IMR-90 (cell line): ENCODE measurements around the gene RAB5B. TPM values are rescaled to one million over a fixed set of nuclear protein-coding genes. Genes with fewer than 3 reads are reported as not detected.

Source experiments
- ATAC-seq: fragments of 200-7000 bp; cut with Tn5 transposase; 2 replicates; pipeline ENCODE4 v1.9.1; 2020; ENCODE audit warnings: low read depth, mild to moderate bottlenecking, moderate library complexity
- BruUV-seq: library from RNA; stranded (reverse); fragments of 400-500 nt; replicated peaks from 2 replicates; lab custom pipeline; 2021; lab: Mats Ljungman, UMichigan
- CTCF ChIA-PET: fragments of 300-600 bp; formaldehyde crosslinking; extraction: SDS; loops from one replicate; lab custom pipeline; 2021; ENCODE audit warnings: antibody characterized with exemption; lab: Yijun Ruan, JAX
- POLR2A ChIA-PET: fragments of 300-600 bp; sonication (Branson Sonifier 250); formaldehyde crosslinking; loops from one replicate; lab custom pipeline; 2022; ENCODE audit warnings: antibody characterized with exemption; ENCODE audit not compliant: unreplicated experiment; lab: Charles Lee
- DNase-seq: peaks from one replicate; pipeline ENCODE4 v3.0.0; 2013
- H2AFZ ChIP-seq: replicated peaks from 2 replicates; pipeline ENCODE3; 2013; ENCODE audit warnings: low read length, mild to moderate bottlenecking; ENCODE audit not compliant: poor library complexity
- H2AK5ac ChIP-seq: 2 replicates; pipeline ENCODE4 v1.6.1; 2013; ENCODE audit warnings: low read depth, low read length, inconsistent platforms
- H2AK9ac ChIP-seq: replicated peaks from 2 replicates; pipeline ENCODE3; 2013; ENCODE audit warnings: mild to moderate bottlenecking, low read depth, low read length, moderate library complexity; ENCODE audit not compliant: poor library complexity
- H2BK120ac ChIP-seq: 2 replicates; pipeline ENCODE4 v1.6.1; 2013; ENCODE audit warnings: low read depth, low read length, inconsistent platforms
- H2BK15ac ChIP-seq: 3 replicates; pipeline ENCODE4 v1.6.1; 2013; ENCODE audit warnings: low read depth, low read length, inconsistent platforms
- H2BK20ac ChIP-seq: 2 replicates; pipeline ENCODE4 v1.6.1; 2013; ENCODE audit warnings: low read depth, mild to moderate bottlenecking, inconsistent platforms, low read length, moderate library complexity
- H2BK5ac ChIP-seq: 2 replicates; pipeline ENCODE4 v1.6.1; 2013; ENCODE audit warnings: mild to moderate bottlenecking, low read depth, low read length, inconsistent platforms; ENCODE audit not compliant: poor library complexity, severe bottlenecking
- H3K14ac ChIP-seq: replicated peaks from 2 replicates; pipeline ENCODE4 v1.6.1; 2013; ENCODE audit warnings: low read depth, low read length, inconsistent platforms
- H3K18ac ChIP-seq: 2 replicates; pipeline ENCODE4 v1.6.1; 2013; ENCODE audit warnings: low read depth, low read length, control low read depth
- H3K23ac ChIP-seq: 2 replicates; pipeline ENCODE4 v1.6.1; 2013; ENCODE audit warnings: low read depth, low read length, inconsistent platforms
- H3K27ac ChIP-seq: 2 replicates; pipeline ENCODE4 v1.5.1; 2013; ENCODE audit warnings: mild to moderate bottlenecking, control low read depth, low read length; ENCODE audit not compliant: insufficient read depth
- H3K27me3 ChIP-seq: 2 replicates; pipeline ENCODE4 v1.6.1; 2013; ENCODE audit warnings: low read length; ENCODE audit not compliant: control insufficient read depth, insufficient read depth
- H3K36me3 ChIP-seq: 2 replicates; pipeline ENCODE4 v1.6.1; 2013; ENCODE audit warnings: low read length, mixed read lengths; ENCODE audit not compliant: control insufficient read depth, insufficient read depth
- H3K4ac ChIP-seq: 2 replicates; pipeline ENCODE4 v1.6.1; 2013; ENCODE audit warnings: low read depth, low read length, inconsistent platforms
- H3K4me1 ChIP-seq: 2 replicates; pipeline ENCODE4 v1.6.1; 2013; ENCODE audit warnings: low read length, mixed read lengths; ENCODE audit not compliant: control insufficient read depth, insufficient read depth
- H3K4me2 ChIP-seq: 2 replicates; pipeline ENCODE4 v1.6.1; 2013; ENCODE audit warnings: low read depth, mild to moderate bottlenecking, control low read depth, low read length, moderate library complexity
- H3K4me3 ChIP-seq: 2 replicates; pipeline ENCODE4 v1.5.1; 2013; ENCODE audit warnings: low read depth, mild to moderate bottlenecking, control low read depth, low read length, moderate library complexity; ENCODE audit not compliant: insufficient read depth
- H3K56ac ChIP-seq: 2 replicates; pipeline ENCODE4 v1.6.1; 2013; ENCODE audit warnings: low read length, inconsistent platforms; ENCODE audit not compliant: insufficient read depth; ENCODE audit errors: extremely low read depth
- H3K79me1 ChIP-seq, 2 experiments: 2 replicates each; pipeline ENCODE4 v1.6.1; 2013; ENCODE audit warnings: low read length in 2 of 2, inconsistent platforms in 1 of 2, low read depth in 1 of 2
- H3K9ac ChIP-seq: 2 replicates; pipeline ENCODE4 v1.6.1; 2013; ENCODE audit warnings: low read depth, low read length, control low read depth
- H3K9me1 ChIP-seq: 2 replicates; pipeline ENCODE4 v1.6.1; 2013; ENCODE audit warnings: low read length, inconsistent platforms; ENCODE audit not compliant: insufficient read depth
- H3K9me3 ChIP-seq: 2 replicates; pipeline ENCODE4 v1.6.1; 2013; ENCODE audit warnings: low read length; ENCODE audit not compliant: control insufficient read depth, insufficient read depth
- H4K20me1 ChIP-seq: 2 replicates; pipeline ENCODE4 v1.6.1; 2013; ENCODE audit warnings: low read length, inconsistent platforms; ENCODE audit not compliant: insufficient read depth
- H4K5ac ChIP-seq: 2 replicates; pipeline ENCODE4 v1.6.1; 2013; ENCODE audit warnings: mild to moderate bottlenecking, low read depth, low read length, control low read depth
- H4K8ac ChIP-seq, 2 experiments: 2 replicates each; pipeline ENCODE4 v1.6.1; 2013; ENCODE audit warnings: low read depth in 2 of 2, low read length in 2 of 2, control low read depth in 1 of 2, inconsistent platforms in 1 of 2
- H4K91ac ChIP-seq: 2 replicates; pipeline ENCODE4 v1.6.1; 2013; ENCODE audit warnings: low read depth, low read length, inconsistent platforms; ENCODE audit not compliant: insufficient read depth
- CEBPB ChIP-seq: IDR thresholded peaks from 2 replicates; pipeline ENCODE4 v1.6.1; 2012; ENCODE audit warnings: low read depth, low read length, improper control_type of control experiment
- CHD1 ChIP-seq: IDR thresholded peaks from 2 replicates; pipeline ENCODE4 v1.6.1; 2012; ENCODE audit warnings: low read depth, low read length, improper control_type of control experiment
- MAZ ChIP-seq: IDR thresholded peaks from 2 replicates; pipeline ENCODE4 v1.6.1; 2012; ENCODE audit warnings: low read depth, mild to moderate bottlenecking, low read length, improper control_type of control experiment, moderate library complexity, borderline replicate concordance
- POLR2A ChIP-seq: IDR thresholded peaks from 2 replicates; pipeline ENCODE4 v1.6.1; 2012; ENCODE audit warnings: mild to moderate bottlenecking, low read depth, low read length
- WGBS, 2 experiments: methylation state at CpG; one replicate each; pipeline versions ENCODE4 v1.1.5 to v1.1.7; 2013; ENCODE audit warnings: missing lambda C conversion rate in 2 of 2; ENCODE audit not compliant: insufficient read length in 1 of 2; ENCODE audit errors: extremely low coverage in 2 of 2; 5-methylcytosine and 5-hydroxymethylcytosine counted together
- dilution Hi-C: fragments of 300-500 bp; cut with HindIII; formaldehyde crosslinking; loops from one replicate; pipeline ENCODE4 v1.14.3; 2018; ENCODE audit warnings: low sequenced_read_pairs; ENCODE audit not compliant: unreplicated experiment
- in situ Hi-C: fragments of 300-500 bp; cut with MboI; formaldehyde crosslinking; loops from 3 replicates; pipeline ENCODE4 v1.14.3; 2019; ENCODE audit warnings: low sequenced_read_pairs, inconsistent platforms, mixed read lengths
- intact Hi-C: fragments of 100-400 bp; cut with micrococcal nuclease; formaldehyde crosslinking; loops from 2 replicates; pipeline ENCODE4 v1.10.0; 2022
- polyA plus RNA-seq, 3 experiments: library from polyadenylated mRNA; depleted of rRNA; stranded (reverse); fragments of >200 nt; gene quantifications; 2 replicates each; pipeline ENCODE4 v1.2.3, GENCODE V29; 2012; ENCODE audit warnings: low replicate concordance in 1 of 3
- total RNA-seq: library from RNA; depleted of rRNA; stranded (reverse); fragments of >200 nt; gene quantifications from 2 replicates; pipeline ENCODE4 v1.2.3, GENCODE V29; 2012
- TF ChIP-seq, protein P1 (sequence below): fragments of 150-350 bp; IDR thresholded peaks from 2 replicates; pipeline ENCODE4 v1.6.1; 2017; ENCODE audit warnings: mild to moderate bottlenecking, antibody characterized with exemption, low read length, low read depth

Gene RAB5B
- total and polyA plus RNA-seq, 2 of the 4 experiments (the other 2 are of a cell fraction), result 56.5 to 99.2 TPM

DNA sequence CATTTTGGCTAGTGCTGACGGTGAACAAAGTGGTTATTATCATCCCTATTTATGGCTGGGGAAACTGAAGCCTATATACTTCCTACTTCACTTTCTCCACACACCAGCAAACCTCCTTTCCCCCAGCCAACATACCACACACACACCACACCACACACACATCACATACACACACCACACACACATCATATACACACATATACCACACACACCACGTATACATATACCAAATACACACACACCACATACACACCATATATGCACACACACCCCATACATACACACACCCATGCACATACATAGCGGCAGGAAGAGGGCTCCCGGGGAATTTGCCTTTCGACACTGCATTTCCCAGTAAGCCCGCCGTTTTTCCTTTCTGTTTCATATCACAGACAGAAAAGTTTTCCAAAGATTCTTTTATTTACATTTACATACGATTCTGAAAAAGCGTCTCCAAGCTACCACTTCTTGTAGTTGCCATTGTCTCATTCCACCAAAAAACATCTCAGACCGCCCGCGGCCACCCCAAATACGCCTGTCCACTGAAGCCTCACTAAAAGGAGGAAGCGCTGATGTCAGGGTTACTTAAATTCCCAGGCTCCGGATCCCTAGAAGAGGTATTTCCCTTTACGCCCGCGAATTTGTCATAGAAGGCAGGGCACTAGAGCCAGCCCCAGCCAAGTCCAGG is 823 bp upstream of the RAB5B start:
- peak overlapping the region; percentile 58 for H3K18ac ChIP-seq
- H2AK5ac ChIP-seq, result peak overlapping the region; percentile 100
- H2BK120ac ChIP-seq, result peak overlapping the region; percentile 84
- peak overlapping the region; percentile 88 for H4K91ac ChIP-seq
- CTCF ChIA-PET, result interaction anchor here (0.6 kb wide), 1 partner anchor 57 kb away, joined by 3 read pairs; no protein-coding TSS in a partner anchor
- H3K4me3 ChIP-seq, result peak overlapping the region; percentile 61
- BruUV-seq, result TSS peak; percentile 66
- H2AK9ac ChIP-seq, result peak overlapping the region; percentile 86
- intact Hi-C loops, result loop anchor here (1.0 kb wide), 1 partner anchor 235 kb away; no protein-coding TSS in a partner anchor
- peaks cover 5% of the 10 kb centered on the region for H3K4me1 ChIP-seq
- dilution Hi-C loops, result no loop called here
- TF ChIP-seq MAZ (0 out of 2 replicates have a peak, but pooled peaks have one; percentile 35), POLR2A (peak; percentile 84; the same call in 1 of the 2 replicates), CHD1 (0 out of 2 replicates have a peak, but pooled peaks have one; percentile 44), CEBPB (peak; percentile 24; the same call in 1 of the 2 replicates)
- TF ChIP-seq, protein P1, sequence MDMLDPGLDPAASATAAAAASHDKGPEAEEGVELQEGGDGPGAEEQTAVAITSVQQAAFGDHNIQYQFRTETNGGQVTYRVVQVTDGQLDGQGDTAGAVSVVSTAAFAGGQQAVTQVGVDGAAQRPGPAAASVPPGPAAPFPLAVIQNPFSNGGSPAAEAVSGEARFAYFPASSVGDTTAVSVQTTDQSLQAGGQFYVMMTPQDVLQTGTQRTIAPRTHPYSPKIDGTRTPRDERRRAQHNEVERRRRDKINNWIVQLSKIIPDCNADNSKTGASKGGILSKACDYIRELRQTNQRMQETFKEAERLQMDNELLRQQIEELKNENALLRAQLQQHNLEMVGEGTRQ, result no peak
- 3% methylated on average over 5 of the region's 18 CpGs; no CpG with 5 or more reads in 1 of the 2 experiments for WGBS, 2 experiments
- peaks cover 11% of the 10 kb centered on the region; the same call in 1 of the 2 replicates for H4K20me1 ChIP-seq
- H3K27ac ChIP-seq, result peak overlapping the region; percentile 60
- no peaks in the 10 kb centered on the region for H3K9me3 ChIP-seq
- peak overlapping the region; percentile 99; the same call in 2 of the 3 replicates for H2BK15ac ChIP-seq
- peak overlapping the region; percentile 85 for H3K9ac ChIP-seq
- H4K8ac ChIP-seq, result peak overlapping the region; percentile 74 to 98
- H3K4me2 ChIP-seq, result peak overlapping the region; percentile 91
- peak overlapping the region; percentile 97 for H3K23ac ChIP-seq
- H3K27me3 ChIP-seq, result no peaks in the 10 kb centered on the region
- in situ Hi-C loops, result no loop called here
- peaks cover 5% of the 10 kb centered on the region for H3K36me3 ChIP-seq
- peak overlapping the region; percentile 97 for H3K4ac ChIP-seq
- H2BK20ac ChIP-seq, result peak overlapping the region; percentile 2; the same call in 1 of the 2 replicates
- peak overlapping the region; percentile 58 for H4K5ac ChIP-seq
- peak overlapping the region; percentile 71 for H3K56ac ChIP-seq
- H2AFZ ChIP-seq, result peak overlapping the region; percentile 69
- H3K79me1 ChIP-seq, result peaks cover 12 to 67% of the 10 kb centered on the region in 2 experiments; a peak in 3 of 4 replicates
- DNase-seq, result peak; percentile 53
- no peak for ATAC-seq
- peaks cover 6% of the 10 kb centered on the region; the same call in 1 of the 2 replicates for H3K9me1 ChIP-seq
- peak overlapping the region; percentile 98 for H2BK5ac ChIP-seq
- H3K14ac ChIP-seq, result peak overlapping the region; percentile 81
- POLR2A ChIA-PET, result interaction anchor here (1.0 to 1.2 kb wide), 2 partner anchors 9 to 71 kb away, joined by 4 to 13 read pairs; no protein-coding TSS in a partner anchor
